NCI-H446 treated with DMSO at 0.1 percent for 48 hours (cell line): ENCODE results near the gene GFRA1.

ENCODE experiments used
- DNase-seq: peaks from one replicate; lab custom pipeline; 2025; lab: John Stamatoyannopoulos, UW

GFRA1 gene

DNA sequence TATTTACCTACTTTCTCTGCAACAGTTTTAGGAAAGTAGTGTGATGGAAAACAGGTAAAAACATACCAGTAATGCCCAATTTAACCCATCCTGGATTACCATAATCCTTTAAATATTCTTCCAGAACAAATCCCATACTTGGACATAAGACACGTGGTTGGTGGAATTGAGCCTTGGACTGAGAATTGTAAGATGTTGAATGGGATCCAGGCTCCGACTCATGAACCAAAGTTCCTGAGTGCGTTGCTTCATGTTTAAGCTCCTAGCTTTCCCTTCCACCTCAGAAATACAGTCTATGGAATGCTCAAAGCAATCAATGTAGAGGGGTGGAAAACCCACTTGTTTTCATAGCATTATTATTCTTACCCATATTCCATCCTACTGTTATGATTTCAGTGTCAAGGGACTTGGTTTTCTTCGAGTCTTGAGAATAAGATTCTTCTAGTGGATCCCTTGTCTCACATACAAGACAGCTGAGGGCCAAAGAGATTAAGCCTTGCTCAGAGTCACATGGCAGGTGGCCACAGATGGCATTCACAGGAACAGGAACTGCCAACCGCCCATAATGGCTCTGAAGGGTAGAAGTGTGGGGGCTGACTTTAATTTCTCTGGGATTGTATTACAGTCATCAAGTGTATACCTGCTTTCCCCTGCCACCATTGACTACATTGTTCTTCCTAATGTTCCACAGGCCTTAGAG, 171.2 kb downstream of the GFRA1 start:
- DNase-seq: no peak

DNA sequence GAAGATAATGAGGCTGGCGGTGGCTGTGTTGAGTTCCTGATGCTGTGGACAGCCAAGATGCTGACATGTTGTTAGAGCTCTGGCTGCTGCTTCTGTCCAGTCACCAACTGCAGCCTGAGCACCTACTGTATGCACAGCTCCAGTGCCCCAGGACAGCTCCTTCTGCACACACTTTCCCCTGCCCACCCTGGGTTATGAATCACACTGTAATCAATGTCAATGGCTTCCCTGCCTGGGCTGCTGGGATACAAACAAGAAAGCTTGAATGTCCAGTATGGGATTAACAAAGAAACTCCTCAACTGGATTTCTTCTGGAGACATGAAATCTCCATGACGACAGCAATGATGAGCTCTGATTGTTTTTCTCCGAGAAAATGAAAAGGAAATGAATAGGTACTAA, 172.0 kb downstream of the GFRA1 start:
- no peak for DNase-seq

DNA sequence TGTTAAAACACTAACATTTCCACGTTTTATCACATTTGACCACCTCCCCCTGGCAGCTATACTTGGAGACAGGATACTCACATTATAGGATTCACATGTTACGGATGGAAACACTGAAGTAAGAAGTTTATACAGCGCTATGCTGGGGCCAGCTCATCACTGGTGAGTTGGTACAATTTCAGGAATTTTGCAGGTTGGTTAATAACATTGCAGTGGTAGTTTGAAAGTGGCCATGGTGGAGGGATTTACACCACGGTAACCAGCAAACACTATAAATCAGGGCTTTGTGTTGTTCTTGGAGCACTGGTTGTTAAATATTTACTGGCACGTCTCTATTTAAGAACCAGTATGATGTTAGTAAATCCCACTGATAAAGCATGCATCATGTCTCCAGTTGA, 174.0 kb downstream of the GFRA1 start:
- DNase-seq: no peak

DNA sequence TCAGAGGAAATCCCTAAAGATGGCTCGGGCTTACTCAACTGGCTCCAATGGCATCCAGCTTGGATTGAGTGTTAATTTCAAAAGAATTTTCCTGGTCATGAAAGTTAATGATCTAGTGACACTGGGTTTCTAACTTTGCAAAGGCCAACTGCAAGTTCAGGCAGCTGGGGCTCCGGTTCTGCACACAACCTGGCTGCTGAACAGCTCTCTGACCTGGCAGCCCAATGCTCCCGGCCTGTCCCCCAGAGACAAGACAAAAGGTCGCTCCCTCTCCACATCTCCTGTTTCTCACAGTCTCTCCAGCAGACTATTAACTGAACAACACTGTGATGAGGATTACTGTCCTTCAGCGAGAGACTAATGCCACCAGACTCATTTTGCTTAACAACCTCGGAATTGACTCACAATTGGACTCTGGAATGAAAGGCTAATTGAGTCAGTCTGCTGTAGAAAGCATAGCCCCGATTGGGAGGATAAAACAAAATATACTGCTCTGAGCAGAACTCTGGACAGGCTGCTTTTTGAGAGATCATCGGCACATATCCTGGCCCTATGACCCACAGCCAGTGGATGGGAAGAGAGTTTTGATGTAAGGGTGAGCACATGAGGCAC, 174.5 kb downstream of the GFRA1 start:
- DNase-seq: no peak

DNA sequence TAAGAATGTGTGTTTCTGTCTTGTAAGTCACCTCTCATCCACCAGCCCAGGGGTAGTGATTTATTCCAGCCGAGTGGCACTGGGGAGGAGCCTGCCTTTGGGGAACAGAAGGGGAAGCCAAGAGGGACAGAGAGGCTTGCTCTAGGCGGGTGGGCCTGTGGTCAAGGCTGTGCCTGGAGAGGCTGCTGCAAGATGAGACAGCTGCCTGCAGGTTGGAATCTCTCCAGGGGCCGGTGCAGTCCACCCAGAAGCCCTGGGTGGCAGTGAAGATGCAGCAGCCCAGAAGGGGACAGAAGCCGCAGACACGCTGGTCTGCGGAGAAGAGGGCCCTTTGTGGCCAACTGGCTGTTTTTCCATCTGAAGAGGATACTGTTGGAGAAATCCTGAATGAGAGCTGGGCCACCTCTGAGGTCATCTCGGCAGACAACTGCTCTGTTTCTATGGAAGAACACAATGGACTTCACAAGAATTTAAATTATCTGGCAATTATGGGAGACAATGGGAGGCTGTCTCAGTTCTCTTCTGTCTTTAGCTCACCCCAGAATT, 175.7 kb downstream of the GFRA1 start:
- DNase-seq: no peak

DNA sequence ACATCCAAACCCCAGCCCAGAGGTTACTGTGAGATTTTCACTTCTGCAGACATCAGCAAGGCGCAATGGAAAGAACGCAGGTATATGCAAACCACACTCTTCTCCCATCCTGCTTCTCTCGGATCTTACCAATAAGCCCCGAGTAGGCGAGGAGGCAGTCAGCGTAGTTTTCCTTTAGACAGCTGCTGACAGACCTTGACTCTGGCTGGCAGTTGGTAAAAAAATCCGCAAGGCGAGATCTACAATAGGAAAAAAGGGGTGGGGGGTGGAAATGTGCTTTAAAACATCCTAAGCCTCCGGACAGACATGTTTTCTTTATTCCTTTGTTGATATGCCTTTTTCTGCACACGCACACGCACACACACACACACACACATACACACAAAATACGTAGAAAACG, 176.5 kb downstream of the GFRA1 start:
- no peak for DNase-seq

DNA sequence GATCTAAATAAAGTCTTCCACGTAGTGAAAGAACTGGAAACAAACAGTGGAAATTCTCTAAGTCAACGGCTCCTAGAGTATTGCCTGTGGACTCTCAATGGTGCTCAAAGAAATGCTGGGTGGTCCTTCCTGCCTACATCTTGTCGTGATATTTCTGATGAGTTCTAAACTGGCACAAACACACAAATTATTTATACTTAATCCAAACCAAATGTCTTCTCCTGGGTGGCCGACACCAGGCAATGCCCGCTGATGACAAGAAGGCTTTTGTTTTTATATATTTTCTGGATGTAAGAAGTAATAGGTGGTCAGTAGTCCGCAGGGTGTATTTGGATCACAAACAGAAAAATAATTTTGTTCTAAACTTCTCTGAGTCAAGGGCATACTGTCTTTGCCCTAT, 178.7 kb downstream of the GFRA1 start:
- DNase-seq: no peak

DNA sequence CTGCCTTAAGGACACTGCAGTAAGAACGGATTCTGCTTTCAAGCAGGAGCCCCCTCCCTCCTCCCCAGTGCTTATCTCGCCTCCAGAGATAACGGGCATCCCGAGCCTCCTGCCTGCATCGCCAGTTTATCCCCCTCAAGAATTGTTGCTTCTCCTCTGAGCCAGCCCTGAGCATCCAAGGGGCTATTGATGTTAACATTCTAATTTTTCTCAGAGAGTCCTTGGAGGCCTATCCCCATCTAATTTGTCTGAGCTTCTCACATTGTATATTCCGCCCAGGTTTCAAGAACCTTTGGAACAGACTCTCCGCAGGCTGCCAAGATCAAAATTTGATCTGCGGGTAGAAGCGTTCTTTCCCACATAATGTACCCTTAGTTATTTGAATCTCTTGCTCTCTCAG, 180.0 kb downstream of the GFRA1 start:
- no peak for DNase-seq

DNA sequence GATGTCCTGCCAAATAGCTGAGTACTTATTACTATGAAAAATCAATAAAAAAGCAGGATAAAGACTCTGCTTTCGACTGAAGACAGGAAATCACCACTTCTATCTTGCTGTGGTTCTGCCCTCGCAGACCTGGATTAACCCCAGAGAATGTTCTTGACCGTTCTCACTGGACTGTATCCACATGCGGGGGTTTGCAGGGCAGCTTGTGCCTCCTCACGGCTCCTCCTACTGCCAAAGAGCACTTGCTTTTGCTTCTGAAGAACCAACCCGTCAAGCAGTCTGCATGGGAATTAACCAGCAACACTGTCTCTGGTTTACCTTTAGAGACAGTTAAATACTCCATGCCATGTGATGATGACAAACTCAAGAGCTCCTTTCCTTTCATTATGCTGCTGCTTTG, 184.0 kb downstream of the GFRA1 start:
- no peak for DNase-seq

DNA sequence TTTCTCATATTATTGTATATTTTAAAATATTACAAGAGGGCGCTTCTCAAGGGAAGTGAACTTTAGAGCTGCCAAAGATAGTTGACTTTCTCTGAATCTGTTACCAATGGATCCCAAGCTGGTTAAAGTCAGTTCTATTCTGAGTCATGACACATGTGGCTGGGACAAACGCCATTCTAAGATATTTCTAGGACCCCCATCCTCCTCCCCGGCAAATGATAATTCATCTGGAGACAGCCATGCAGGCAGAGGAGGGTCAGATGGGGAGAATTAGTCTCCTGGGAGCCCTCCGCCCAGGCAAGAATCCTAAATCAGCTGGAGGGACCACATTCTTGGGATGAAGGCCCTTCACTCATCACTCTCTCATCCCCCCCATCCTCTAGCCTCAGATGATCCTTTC, 187.7 kb downstream of the GFRA1 start:
- no peak for DNase-seq

DNA sequence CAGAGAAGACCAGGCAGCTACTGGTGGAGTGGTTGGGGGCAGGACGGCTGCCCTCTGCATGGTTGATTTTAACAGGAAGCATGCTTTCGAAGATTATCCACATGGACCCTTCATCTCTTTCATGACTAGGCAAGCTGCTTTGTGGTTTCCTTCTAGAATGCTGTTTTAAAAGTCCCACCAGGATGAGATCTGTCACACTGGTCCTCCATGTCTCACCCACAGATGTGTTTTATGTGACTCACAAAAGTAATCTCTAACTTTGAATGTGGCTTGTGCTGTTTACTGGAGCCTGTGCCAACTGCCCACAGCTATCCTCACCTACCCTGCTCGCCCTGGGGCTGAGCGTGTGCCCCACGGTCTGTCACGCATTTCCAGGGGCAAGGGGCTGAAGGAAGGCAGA, 188.8 kb downstream of the GFRA1 start:
- DNase-seq: no peak

DNA sequence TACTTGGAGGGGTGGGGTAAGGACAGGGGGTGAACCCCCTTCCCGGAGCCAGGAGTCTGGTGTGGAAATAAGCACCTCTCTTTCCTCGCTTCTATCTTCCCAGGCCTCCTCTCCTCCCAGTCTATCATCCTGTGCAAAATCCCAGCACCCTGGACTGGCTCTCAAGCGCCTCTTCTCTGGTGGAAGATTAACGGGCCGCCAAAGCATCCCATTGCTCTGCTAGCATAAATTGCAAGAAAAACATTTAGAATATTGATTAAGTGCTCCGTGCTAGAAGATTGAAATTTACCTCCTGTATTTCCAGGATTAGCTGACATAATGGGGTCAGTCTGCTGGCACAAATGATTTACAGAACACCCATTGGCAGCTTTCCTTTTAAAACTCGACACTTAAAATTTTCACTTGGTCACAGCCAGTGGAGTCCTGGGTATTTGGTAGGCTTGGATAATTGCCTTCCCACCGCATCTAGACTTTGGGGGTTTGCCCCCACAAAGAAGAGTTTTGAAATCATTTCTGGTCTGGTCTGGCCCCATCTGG, 189.7 kb downstream of the GFRA1 start:
- no peak for DNase-seq

DNA sequence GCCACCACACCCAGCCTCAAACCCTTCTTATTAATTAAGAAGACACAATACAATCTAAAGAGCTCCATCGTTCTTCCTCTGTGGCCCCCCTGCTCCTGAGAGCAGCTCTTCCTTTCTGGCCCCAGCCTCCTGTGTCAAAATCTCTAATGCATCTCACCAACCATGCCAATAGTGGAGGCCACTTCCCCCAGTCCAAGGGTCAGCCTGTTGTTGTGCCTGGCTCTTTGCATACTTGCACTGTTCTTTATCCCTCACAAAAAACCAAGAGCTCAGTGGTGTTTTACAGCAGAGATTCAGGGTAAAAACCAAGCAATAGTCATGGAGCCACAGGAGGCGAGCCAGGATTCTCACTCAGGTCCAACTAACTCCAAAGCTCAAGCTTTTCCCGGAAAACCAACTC, 190.2 kb downstream of the GFRA1 start:
- no peak for DNase-seq

DNA sequence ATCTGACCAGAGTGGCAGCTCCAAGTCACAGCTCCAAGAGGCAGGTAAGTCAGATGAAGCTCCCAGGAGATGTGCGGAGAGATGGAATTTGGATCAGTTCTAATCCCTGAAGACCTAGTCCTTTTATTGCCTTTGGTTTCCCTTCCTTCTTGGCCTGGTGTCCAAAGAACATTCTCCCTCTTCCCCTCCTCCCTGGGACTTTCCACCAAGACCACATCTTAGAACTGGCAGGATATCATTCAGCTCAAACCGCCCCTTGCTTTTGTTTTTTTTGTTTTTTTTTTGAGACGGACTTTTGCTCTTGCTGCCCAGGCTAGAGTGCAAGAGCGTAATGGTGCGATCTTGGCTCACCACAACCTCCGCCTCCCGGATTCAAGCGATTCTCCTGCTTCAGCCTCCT, 190.8 kb downstream of the GFRA1 start:
- DNase-seq: no peak

DNA sequence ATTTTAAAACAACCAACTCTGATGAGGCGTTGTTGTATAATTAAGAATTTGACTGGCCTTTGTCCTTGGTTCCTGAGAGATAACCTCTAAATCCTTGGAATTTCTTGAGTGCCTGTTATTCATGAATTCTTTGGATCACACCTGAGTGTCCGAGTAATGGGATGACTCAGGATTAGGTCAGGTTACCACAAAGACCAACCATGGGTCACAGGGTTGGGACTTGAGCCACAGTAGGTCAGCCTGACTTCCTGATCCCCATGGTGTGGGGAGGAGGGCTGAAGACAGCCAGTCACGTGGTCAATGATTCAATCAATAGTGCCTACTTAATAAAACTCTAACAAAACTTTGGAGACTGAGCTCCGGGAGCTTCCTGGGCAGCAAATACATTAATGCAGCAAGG, 192.5 kb downstream of the GFRA1 start:
- no peak for DNase-seq

DNA sequence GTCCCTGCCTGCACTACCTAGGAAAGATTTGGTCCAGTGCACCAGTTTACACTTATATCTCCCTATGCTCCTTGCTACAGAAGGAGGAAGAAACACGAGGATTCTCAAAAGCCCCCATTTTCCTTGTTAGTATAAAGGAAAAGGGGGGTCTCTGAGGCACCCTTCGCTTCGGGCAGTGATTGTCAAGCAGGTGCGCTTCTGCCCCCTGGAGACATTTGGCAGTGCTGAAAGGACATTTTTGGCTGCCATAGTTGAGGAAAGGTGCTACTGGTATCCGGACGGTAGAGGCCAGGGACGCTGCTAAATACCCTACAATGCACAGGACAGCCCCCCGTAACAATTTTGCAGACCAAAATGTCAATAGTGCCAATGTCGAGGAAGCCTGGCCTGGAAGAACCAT, 193.7 kb downstream of the GFRA1 start:
- no peak for DNase-seq

DNA sequence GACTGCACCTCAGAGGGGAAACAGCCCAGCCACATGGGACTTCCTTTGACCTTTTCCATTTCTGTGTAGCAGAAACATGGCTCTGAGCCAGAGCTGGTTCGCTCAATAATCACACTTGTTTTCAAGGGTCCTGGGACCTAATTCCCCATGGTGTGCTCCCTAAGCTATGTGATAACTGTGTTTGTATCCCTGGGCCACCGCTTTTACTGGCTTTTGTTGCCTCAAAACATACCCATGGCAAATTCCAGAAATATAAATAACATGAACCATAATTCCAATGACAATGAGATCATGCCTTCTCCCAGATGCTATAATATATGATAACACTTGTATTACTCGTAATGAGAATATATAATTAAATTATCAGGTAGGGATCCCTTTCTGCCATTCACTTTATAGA, 196.4 kb downstream of the GFRA1 start:
- DNase-seq: no peak

DNA sequence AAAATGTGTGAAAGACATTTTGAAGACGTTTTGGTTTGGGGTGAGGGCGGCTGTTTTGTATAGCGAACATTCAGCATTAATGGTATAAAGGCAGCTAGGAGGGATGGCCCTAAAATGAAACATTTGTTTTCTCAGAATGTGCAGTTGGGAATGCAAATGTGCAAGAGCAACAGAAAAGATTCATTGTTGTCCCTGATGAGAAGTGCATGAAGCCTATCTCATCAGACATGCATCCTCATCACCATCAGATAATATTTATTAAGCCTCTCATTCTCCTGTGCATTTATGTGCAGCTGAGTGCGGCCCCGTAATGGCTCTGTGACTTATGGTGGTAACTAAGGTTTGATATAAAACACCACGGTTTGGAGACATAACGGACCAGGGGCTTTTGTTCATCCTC, 199.5 kb downstream of the GFRA1 start:
- no peak for DNase-seq

DNA sequence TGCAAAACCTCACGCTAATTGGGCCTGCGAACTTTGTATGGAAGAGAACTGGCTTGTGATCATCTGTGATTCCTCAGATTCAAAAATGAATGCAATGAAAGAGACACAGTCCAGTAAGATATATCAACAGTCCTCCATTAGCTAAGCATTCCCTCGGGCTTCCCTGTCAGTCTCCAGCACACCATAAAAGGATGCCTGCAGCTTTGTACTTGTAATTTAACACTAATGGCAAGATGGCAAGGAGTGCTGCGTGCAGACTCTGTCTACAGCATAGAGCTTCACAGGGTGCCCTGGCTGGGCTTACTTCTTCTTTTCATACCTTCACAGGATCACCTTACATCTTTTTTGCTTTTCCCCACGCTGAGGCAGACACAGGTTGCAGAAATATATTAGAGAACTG, 200.0 kb downstream of the GFRA1 start:
- no peak for DNase-seq

DNA sequence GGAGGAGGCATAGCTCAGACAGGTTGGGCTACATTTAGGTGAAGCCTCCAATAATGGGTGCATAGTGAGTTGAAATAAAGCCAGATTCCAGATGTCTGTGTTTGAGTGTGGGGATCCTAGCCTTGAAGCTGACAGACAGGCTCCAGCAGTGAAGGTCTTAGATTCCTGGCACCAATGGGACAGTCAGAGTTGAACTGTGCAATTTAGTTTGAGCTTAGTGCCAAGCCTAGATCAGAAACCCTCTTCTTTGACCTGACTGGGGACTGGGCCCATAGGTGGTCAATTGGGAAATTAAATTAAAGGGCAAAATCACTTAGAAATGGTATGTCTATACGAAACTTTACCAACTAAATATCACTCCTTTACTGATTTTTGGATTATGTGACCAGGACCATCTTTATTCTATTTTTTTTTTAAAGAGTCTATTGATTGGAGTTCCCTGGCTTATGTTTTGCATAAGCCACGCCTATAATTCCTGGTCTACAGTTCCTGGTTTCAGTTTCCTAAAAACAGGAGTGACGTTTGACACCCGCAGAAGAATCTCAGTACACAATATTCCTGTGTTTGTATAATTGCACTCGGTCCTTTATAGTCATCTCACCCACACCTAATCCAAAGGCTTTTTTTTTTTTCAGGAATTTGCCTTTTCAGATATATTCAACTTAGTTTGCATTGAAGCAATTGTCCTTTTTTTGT, 201.4 kb downstream of the GFRA1 start:
- no peak for DNase-seq

DNA sequence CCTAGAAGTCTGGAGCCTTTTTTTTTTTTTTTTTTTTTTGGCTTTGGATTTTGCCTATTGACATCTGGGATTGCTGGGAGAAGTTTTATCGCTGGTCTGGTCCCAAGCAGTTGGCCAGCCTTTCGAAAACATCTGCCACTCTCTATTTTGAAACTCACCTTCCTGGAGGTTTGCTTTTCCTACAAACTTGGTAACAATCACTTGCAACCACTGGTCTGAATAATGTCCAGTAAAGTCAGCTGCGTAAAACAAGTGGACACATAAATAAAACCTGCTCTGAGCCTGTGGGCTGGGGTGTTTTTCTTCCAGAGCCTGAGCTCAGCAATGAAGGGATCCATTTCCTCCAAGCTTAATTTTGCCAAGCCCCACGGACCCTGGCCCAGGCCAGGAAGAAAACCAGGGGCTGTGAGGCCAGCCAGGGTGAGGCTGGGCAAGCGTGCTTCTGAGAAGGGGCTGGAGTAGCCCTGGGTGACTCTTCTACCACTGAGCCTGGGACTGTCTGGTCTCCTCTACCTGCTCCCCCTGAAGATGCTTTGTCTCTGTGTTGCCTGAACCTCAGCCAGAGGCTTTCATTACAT, 202.2 kb downstream of the GFRA1 start:
- no peak for DNase-seq

DNA sequence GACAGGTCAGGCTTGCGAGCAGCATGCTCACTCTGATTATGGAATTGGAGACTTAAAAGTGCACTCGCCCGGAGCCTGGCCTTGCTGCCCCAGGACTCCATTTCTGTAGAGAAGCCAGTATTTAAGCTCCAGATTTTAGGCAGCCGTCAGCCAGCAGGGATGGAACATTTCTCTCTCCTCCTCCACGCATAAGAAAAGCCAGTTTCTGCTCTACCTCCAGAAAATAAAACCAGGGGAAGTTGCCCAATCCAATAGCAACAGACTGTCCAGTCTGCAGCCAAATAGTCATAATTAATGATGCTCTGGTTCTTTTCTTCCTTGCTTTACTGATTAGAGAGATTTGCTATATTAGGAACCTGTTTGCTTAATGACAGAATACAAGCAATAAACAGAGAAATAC, 203.2 kb downstream of the GFRA1 start:
- no peak for DNase-seq

DNA sequence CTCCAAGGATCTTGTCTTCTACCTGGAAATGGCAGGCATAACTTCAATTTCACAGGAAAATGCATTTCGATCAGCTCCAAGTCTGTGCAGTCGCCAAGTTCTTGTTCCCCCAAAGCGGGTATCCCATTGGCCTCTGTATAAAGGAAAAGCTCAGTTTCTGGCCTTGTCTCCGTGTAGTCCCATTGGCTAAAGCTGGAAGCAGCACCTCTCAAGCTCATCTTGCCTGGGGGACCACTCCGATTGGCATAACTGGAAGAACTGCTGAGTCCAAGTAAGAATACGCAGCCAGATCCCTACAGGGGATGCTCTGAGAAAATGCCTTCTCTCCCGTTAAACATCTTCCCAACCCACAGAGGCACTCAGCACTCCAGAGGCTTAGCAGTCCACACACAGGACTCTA, 205.2 kb downstream of the GFRA1 start:
- DNase-seq: no peak
